Bone marrow (tissue), 2 donors: ENCODE results near the gene CCDC87.
A peak's percentile ranks its signal among the peaks of the same experiment; 100 is the strongest.
"Not testable (repeated sequence)": the region's sequence is repeated elsewhere in the genome, so short reads cannot be mapped to it uniquely, and the experiment has no call there.

Source experiments
- DNase-seq, 2 donors: peaks; one replicate each; lab custom pipeline; 2025; lab: John Stamatoyannopoulos, UW

CCDC87 gene

DNA sequence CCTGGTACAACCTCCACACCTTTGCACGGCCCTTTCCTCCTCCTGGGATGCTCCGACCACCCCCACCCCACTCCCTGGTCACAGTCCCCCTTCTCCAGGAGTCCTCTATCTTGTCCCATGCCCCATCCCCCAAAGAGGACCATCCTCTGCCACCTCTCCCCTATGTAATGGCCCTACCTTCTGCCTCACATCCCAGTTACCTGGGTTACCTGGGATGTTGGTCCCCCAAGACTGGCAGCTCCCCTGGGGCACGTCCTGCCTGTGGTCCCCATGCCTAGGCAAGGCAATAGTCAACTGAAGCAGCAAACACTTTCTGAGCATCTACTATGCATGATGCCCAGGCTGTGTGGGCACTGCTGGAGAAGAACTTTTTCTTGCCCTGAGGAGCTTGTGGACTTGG is 37.4 kb downstream of the CCDC87 start:
- no peak for DNase-seq

- no peak for DNase-seq
Observed at GRCh38 chr11:66554602-66555001, 38.3 kb downstream of the CCDC87 start.

GRCh38 chr11:66550887-66551286 is 42.0 kb downstream of the CCDC87 start:
- no peak for DNase-seq

DNA sequence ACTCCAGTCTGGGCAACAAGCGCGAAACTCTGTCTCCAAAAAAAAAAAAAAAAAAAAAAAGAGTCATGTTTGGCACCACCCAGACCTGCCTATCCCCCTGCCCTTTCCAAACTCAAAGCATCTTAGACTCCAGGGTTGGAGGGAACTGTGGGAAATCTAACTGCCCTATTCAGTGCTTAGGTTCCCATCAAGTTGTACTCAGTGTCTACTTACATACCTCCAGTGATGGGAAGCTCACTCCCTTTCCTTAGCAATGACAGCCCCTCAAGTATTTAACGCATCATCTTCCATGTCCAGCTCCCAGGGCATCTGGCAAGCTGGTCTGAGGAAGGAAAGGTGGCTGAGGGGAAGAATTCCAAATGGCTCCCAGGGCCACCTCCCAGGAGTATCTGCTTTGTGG is 43.2 kb downstream of the CCDC87 start:
- no peak for DNase-seq

GRCh38 chr11:66548774-66549630 is 43.9 kb downstream of the CCDC87 start:
- DNase-seq: no peak

DNA sequence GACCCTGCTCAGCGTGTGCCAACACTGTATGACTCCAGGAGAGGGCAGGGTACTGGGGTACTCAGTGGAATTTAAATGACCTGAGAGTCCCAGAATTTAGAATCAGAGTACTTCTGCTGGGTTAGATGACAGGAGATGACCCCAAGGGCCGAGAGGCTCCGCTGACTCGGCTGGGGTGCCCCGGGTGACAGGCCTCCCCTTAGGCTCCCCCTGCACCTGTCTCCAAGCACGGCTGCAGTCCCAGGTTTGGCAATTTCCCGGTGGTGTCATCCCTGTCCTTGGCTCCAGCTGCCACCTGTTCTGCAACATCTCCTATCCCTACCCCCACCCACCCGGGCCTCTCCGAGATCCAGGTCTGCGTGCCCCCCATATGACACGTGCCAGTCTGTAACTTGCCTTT is 44.8 kb downstream of the CCDC87 start:
- DNase-seq: no peak

DNA sequence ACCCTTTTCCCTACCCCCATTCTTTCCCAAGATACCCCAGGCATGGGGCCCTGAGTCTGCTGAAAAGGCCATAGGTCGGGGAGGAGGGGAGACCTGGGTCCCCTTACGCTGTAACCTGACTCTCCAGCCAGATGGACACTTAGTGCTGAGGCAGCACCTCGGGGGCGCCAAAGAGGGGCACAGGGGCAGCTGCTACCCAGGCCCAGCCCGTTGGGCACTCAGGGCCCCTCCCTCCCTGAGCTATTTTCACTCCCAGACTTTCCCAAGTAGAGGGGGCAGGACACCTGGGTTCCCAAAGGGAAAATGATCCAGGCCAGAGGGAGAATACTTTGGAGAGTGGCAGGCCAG is 45.2 kb downstream of the CCDC87 start:
- no peak for DNase-seq

GRCh38 chr11:66546966-66547661 is 45.7 kb downstream of the CCDC87 start:
- no peak for DNase-seq

DNA sequence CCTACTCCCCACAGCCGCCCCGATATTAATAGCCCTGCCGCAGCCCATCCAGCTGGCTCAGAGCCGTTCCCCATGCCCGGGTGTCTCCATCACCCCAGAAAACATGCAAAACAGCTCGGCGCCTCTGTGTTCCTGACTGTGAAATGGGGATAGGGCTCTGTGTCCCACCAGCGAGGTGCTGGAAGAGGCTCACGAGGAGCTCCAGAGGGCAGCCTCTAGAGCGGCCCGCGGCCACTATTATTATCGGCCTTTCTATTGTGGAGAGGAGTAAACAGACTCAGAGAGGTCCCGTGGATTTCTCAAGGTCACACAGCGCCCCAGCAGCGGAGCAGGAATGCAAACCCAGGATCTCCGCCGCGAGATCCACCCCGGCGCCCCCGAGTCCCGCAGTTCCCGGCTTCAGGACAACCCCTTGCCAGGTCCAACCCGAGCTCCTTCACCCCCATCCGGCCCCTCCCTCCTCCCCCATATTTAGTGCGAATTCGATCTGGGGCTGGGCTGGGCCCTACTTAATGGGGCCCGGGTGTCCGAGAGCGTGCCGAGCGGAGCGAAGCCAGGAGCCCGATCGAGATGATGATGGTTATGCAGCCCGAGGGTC is 46.4 kb downstream of the CCDC87 start, which contains the start of gene ACTN3:
Gene ACTN3 (plus strand): TSS at position 536 of the 598 bp plus-strand sequence. CDS start 35 bp downstream, at position 571.
- DNase-seq: no peak

- DNase-seq: peak; percentile 85 to 89
Observed at GRCh38 chr11:66545701-66546367, 47.0 kb downstream of the CCDC87 start, which contains the start of gene ZDHHC24. Gene ZDHHC24 (minus strand): TSS chr11:66546048. CDS start chr11:66546003, 45 bp downstream.

DNA sequence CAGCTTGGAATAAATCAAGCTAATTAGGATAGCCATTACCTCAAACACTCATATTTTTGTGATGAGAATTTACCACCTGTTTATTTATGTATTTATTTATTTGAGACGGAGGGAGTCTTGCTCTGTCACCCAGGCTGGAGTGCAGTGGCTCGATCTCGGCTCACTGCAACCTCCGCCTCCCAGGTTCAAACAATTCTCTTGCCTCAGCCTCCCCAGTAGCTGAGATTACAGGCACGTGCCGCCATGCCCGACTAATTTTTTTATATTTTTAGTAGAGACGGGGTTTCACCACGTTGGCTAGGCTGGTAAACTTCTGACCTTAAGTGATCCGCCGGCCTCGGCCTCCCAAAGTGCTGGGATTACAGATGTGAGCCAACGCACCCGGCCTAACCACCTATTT is 47.9 kb downstream of the CCDC87 start:
- DNase-seq: not testable (repeated sequence)

DNA sequence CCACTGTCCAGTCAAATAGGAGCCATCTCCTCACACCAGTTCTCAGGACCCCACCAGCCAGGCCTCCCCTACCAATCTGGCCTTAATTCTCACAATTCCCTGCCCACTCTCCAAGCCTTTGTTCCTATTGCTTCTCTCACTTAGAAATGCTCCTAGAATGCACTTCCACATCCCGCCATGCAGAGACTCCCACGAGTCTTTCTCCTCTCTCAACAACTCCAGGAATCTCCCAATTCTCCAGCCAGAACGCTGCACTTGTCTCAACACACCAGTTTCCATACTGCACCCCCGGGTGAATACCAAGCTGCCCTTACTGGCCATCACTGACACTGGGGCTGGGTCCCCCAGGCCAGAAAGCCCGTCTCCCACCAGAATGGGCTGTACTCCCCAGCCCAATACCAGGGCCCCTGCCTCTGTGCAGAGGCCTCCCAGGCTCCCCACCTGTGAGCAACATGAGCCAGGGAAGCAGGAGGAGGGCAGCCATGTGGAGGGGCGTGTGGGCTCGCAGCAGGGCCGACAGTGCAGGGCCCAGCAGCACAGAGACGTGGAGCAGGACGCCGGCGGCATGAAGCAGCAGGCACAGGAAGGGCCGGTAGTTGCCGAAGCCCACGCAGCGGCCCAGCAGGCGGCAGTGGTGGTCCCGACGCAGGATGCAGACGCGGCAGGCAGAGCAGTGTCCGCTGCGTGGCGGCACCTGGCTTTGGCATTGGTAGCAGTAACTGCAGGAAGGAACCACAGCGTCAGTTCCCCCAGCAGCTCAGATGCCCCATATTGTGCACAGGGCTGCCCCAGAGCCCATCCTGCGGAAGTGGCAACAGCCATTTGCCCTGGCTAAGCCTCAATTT is 49.4 kb downstream of the CCDC87 start:
- DNase-seq: peak in 1 of 2 donors; percentile 53

GRCh38 chr11:66542362-66542761 is 50.5 kb downstream of the CCDC87 start:
- no peak for DNase-seq

DNA sequence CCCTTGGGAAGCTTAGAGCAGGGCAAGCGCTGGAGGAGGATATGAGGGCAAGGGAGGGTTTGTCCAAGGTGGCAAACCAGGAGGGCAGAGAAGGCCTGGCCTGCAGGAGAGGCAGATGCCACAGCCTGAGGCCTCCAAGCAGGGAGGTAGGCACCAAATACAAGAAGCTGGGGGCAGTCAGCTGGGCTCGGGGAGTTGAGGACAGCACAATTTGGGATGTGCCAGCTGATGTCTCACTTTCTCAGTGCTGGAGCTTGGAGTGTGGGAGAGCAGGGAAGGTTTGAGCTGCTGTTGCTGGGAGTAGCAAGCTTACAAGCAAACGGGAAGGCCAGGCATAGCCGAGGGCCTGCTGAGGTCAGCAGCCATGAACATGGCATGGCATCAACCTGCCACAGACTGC is 51.0 kb downstream of the CCDC87 start:
- DNase-seq: no peak

- DNase-seq: not testable (repeated sequence)
Observed at GRCh38 chr11:66540598-66540997, 52.3 kb downstream of the CCDC87 start.
